GM19238 (cell line): ENCODE measurements around the gene MEX3D.
"Not testable (repeated sequence)": the region's sequence is repeated elsewhere in the genome, so short reads cannot be mapped to it uniquely, and the experiment has no call there.

ENCODE experiments used
- DNase-seq: peaks from one replicate; pipeline ENCODE4 v3.0.0; 2011; ENCODE audit warnings: low spot score; ENCODE audit not compliant: insufficient read length

Gene MEX3D

DNA sequence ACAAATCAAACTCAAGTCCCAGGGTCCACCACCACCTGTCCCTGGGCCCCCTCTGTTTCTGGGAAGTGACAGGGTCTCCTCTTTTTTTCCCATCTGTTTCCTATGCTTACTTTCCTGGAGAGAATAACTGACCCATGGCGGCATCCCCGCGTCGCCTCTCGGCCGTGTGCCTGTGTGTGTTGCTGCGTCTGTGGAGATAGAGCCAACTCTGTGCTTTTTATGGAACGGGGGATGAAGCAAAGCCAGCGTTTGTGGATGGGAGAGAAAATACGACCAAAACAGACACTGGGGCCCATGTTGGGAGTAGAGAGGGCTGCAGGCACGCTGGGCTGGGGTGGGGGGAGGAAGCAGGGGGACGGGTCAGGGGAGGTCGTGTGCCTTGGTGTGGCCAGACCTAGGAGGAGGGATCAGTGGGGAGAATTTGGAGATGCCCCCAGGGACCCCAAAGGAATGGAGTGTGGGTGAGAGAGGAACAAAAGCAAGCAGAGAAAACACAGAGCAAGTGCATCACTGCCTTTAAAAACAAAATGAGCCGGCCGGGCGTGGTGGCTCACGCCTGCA is 27.7 kb downstream of the MEX3D start:
- no peak for DNase-seq

DNA sequence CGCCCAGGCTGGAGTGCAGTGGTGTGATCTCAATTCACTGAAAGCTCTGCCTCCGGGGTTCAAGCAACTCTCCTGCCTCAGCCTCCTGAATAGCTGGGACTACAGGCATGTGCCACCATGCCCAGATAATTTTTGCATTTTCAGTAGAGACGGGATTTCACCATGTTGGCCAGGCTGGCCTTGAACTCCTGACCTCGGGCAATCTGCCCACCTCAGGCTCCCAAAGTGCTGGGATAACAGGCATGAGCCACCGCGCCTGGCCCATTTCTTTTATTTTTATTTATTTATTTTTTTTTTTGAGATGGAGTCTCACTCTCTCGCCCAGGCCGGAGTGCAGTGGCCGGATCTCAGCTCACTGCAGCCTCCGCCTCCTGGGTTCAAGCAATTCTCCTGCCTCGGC is 28.4 kb downstream of the MEX3D start:
- DNase-seq = not testable (repeated sequence)

DNA sequence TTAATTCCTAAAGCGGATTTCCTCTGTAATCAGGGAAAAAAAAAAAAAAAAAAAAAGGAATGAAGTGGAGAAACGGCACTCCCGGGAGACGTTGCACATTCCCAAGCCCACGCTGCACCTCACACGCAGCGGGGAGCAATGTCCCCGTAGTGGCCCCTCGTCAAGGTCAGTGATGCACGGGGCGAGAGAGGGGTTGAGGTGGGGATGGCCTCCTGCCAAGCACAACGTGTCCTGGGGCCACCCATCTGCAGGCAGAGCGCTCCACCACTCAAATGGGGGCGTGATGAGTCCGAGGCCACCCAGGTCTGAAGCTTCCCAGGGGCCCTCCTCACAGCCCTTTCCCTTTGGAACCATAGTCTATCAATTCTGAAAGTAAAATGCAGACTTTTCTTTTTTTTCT is 29.1 kb downstream of the MEX3D start:
- no peak for DNase-seq

DNA sequence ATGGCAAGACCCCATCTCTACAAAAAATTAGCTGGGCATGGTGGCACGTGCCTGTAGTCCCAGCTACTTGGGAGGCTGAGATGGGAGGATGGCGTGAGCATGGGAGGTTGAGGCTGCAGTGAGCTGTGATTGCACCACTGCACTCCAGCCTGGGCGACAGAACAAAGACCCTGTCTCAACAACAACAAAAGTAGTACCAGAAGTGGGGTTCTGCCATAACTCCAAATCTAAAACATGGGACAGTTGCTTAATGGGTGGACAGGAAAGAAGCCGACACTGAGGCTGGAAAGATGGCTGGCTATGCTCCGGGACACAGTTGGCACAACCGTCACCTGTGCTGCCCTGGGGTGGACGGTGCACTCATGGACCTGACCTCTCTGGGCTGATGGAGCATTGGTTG is 32.4 kb downstream of the MEX3D start:
- DNase-seq = not testable (repeated sequence)

DNA sequence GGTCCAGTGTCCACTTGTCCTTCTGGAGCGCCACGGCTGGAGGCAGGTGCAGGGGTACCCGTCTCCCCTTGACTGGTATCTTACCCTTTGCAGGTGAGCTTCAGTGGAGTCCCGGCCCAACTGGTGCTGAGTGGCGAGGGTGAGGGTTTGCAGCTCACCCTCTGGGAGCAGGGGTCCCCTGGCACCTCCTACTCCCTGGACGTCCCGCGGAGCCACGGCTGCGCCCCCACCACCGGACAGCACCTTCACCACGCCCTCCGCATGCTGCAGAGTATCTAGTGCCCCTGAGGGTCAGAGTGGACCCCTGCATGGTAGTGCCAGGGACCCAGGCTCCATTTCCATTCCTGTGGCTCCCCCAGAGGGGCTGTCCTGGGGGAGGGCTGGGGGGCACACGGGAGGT is 33.2 kb downstream of the MEX3D start:
- DNase-seq = no peak

DNA sequence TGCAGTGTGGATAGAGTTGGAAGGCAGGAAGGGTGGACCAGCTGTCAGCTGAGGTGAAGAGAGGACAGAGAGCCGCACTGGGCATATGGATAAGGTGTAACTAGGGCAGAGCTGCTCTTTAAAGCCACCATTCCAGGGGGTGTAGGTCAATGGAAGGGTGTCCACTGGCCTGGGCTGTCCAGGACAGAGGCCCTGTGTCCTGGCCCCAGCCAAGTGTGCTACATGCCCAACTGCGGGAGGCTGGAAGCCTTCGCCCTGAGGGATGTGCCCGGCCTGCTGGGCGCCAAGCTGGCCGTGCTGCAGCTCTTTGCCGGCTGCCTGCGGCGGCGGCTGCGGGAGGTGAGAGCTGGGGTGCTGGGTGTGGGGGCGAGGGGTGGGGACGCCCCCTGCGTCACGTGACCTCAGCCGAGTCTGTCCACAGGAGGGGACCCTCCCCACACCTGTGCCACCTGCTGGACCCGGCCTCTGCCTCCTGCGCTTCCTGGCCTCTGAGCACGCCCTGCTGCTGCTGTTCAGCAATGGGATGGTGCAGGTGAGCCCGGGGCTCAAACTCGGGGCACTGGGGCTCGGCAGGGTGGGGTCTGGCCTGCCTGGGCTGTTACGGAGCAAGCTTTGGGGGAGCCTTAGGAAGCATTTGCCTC is 34.5 kb downstream of the MEX3D start:
- no peak for DNase-seq

DNA sequence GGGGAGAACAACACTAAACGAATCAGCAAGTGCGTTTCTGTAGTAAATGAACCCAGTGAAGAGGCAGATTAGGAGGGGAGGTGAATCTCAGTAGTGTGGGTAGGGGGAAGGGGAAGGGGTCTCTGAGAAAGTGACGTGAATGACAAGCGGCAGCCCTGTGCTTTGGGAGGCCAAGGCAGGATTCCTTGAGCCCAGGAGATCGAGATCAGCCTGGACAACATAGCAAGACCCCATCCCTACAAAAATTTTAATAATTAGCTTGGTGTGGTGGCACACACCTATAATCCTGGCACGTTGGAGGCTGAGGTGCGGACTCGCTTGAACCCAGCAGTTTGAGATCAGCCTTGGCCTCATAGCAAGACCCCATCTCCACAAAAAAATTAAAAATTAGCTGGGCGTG is 36.1 kb downstream of the MEX3D start:
- no peak for DNase-seq

DNA sequence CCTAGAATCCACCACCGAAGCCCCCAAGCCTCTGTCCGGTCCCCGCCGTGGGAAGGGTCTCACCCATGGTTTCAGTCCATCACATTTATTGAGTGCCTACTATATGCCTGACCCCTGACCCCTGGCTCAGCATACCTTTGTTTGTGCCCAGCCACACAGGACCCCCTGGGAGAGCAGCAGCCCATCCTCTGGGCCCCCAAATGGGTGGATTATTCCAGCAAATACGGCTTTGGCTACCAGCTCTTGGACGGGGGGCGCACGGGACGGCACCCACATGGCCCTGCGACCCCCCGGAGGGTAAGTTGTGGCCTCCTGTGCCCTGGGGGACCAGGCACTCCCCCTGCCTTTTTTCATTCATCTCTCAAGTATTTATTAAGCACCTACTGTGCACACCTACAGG is 36.5 kb downstream of the MEX3D start:
- DNase-seq = no peak

DNA sequence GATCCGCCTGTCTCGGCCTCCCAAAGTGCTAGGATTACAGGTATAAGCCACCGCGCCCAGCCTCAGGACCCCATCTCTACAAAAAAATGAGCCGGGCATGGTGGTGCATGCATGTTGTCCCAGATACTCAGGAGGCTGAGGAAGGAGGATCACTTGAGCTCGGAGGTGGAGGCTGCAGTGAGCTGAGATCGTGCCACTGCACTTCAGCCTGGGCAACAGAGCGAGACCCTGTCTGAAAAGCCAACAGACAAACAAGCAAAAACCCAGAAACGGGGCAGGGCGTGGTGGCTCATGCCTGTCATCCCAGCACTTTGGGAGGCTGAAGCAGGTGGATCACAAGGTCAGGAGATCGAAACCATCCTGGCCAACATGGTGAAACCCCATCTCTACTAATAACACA is 37.3 kb downstream of the MEX3D start:
- not testable (repeated sequence) for DNase-seq

DNA sequence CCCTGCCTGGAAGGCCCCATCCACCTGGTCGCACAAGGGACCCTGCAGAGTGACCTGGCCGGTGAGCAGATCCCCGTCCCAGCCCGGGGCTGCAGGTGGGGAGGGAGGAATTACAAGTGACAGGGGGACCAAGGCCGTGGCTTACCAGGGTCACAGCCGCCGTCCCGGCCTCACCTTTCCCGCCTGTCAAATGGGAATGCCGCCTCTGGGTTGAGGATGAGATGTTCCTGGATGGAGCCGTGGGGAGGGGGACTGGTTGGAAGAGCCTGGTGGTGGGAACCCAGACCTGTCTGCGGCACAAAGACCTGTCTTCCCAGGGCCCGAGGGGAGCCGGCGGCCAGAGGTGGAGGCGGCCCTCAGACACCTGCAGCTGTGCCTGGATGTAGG is 38.7 kb downstream of the MEX3D start:
- no peak for DNase-seq

DNA sequence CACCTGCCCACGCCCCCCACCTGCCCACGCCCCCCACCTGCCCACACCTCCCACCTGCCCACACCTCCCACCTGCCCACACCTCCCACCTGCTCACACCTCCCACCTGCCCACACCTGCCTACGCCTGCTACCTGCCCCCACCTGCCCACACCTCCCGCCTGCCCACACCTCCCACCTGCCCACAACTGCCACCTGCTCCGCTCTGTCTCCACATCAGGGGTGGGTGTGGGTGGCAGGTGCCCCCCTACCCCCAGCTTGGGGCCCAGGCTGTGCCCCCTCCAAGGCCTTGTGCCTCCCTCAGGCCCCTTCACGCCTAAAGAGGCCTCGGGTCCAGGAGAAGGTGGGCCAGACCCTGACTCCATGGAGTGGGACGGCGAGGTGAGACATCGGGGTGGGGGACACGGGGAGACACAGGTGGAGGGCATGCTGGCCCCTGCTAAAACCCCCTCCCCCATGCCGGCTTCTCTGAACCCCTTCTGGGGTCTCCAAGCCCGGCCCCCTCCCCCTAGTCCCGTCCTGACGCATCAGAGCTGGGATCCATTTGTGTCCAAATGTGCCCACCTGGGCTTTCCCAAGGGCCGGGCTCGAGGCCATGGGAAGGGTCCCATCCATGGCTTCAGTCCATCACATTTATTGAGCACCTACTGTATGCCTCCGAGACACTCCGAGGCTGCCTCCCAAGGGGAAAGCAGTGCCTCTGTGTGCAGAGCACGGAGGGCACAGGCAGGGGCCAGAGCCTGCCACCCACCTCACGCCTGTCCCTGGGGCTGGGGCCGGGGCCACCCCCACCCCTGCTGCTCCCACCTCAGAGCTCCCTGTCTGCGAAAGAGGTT is 39.3 kb downstream of the MEX3D start:
- no peak for DNase-seq

DNA sequence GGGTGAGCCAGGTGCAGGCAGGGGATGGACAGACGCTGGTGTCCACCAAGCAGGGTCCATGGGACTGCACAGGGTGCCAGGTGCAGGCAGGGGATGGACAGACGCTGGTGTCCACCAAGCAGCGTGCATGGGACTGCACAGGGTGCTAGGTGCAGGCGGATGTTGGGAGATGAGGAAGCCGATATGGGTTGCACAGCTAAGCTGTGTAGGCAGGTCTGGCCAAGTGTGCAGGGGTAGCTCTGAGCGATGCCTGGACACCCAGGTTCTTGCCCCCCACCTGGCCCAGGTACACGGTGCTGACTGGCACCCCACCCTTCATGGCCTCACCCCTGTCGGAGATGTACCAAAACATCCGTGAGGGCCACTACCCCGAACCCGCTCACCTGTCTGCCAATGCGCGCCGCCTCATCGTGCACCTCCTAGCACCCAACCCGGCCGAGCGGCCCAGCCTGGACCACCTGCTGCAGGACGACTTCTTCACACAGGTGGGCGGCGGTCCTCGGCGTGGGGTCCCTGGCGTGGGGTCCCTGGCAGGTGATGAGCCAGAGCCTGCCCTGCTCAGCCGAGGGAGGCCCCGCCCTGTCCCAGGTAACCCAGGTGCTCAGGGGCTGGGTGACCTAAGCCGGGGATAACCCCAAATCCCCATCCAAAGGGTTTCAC is 40.3 kb downstream of the MEX3D start:
- no peak for DNase-seq

DNA sequence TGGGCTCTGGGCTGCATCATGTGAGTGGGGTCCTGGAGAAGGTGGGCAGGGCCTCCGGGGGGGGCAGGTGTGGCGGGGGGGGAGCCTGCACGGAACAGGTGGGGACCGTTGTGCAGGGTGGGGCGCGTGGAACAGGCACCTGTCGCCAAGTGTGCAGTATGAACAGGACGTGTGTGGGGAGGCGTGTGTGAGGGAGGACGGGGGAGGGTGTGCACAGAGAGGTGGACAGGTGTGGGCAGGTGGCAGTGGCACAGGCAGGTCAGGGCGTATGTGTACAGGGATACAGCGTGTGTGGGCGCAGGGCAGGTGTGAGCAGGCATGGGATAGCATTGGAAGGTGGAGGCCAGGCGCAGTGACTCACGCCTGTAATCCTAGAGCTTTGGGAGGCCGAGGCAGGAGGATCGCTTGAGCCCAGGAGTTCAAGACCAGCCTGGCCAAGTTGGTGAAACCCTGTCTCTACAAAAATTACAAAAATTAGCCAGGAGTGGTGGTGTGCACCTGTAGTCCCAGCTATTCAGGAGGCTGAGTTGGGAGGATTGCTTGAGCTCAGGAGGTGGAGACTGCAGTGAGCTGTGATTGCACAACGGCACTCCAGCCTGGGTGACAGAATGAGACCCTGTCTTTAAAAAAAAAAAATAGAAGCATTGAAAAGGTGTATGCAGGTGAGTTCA is 41.0 kb downstream of the MEX3D start:
- no peak for DNase-seq

DNA sequence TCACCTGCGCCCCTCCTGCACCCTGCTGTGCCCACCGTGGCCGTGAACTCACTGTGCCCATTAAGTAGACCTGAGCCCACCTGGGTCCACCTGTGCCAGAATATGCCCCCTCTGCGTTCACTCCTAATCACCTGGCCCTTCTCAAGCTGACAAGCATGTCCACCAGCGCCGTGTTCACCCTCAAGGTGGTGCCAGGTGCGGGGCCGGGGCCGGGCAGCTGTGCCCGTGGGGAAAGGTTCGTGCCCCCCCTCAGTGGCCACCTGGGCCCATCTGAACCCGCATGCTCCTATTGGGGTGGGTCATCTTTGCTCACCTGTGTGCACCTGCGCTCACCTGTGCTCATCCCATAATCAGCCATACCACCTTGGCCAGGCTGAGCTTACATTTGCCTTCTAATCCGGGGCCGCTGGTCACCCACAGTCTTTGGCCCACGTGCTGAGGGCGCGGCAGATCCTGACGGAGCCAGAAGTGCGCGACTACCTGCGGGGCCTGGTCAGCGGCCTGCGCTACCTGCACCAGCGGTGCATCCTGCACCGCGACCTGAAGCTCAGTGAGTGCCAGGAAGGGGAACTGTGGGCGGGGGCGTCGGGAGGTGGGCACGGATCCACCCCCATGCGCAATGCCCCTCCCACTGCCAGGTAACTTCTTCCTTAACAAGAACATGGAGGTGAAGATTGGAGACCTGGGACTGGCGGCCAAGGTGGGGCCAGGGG is 41.9 kb downstream of the MEX3D start:
- DNase-seq = no peak

DNA sequence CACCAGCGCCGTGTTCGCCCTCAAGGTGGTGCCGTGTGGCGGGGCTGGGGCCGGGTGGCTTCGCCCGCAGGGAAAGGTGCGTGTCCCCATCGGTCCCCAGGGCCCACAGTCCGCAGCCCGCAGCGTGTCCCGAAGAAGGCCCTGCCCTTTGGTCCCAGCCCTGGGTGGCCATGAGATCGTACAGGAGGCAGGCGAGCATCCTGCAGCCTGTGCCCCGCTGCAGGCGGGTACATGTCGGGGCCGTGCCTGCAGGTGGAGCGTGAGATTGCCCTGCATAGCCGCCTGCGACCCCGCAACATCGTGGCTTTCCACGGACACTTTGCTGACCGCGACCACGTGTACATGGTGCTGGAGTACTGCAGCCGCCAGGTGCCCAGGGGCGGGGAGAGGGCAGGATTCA is 42.8 kb downstream of the MEX3D start:
- no peak for DNase-seq

DNA sequence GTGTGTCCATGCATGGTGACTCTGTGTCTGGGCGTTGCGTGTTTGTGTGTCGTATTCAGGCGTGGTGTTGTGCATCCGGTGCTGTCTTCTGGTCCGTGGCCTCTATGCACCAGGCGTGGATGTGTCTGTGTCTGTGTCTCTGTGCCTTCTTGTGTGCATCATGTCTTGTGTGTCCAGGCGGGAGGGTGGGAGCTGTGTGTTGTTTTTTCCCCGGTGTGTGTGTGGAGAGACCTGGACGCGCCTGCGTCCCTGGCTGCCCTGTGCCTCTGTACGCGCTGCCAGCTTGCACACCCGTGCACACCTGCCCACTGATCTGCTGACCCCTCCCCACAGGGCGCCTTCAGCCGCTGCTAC is 43.2 kb downstream of the MEX3D start:
- no peak for DNase-seq

DNA sequence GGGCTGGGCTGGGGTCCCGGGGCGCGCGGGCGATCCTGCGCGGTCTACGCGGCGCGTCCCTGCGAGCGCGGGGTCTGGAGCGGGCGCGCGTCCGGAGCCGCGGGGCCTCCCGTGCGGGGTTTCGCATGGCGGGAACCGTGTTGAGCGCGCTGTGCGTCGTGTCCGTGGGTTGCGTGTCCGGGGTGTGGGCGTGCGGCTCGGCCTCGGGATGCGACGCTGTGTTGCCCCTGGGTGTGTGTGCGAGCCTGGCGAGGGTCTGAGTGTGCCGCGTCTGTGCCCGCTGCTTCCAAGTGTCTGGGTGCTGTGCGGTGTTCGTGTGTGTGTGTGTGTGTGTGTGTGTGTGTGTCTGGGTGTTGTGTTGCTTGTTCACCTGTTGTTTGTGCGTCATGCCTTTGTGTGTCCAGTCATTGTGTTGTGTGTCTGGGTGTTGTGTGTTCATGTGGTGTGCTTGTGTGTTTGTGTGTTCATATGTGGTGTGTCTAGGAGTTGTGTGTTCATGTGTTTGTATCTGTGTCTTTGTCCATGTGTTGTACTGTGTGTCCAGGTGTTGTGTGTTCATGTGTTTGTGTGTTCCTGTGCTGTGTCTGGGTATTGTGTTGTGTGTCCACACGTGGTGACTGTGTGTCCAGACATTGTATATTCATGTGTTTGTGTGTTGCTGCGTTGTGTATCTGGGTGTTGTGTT is 43.7 kb downstream of the MEX3D start:
- DNase-seq = no peak

DNA sequence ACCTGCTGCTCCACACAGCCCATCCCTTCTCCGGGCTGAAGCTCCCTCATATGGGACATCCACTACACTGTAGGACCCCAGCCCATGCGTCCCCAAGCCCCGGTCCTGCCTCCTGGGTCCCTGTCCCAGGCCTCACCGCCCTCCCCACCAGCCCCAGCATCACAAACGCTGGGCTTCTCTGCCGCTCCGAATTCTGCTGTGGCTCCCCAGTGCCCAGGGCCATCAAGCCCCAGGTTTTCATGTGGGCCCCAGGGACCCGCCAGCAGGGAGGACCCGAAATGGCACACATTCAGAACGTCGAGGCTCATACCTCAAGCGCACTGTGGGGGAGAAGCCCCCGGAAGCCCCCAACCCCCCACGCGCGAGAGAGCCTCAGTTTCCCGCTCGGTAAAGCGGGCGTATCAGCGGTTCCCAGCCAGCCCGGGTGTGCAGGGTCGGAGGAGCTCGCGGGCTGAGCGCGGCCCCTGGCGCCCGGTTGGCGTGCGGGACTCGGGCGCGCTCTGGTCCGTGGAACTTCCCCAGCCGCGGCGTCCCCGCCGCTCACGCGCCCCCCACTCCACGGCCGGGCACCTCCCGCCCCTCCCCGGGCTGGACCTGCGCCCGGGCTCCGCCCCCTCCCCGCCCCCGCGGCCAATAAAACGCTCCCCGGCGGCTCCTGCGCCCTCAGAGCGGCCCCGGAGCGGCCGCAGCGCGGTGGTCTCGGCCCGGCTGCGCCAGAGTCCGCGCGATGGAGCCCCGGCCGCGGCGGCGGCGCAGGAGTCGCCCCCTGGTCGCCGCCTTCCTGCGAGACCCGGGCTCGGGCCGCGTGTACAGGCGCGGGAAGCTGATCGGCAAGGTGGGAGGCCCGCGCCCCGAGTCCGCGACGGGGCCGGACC is 44.5 kb downstream of the MEX3D start, which contains the start of gene PLK5:
Gene PLK5 (plus strand): TSS at position 666 of the 875 bp plus-strand sequence. CDS start 2,920 bp downstream, outside the sequence.
- no peak for DNase-seq

DNA sequence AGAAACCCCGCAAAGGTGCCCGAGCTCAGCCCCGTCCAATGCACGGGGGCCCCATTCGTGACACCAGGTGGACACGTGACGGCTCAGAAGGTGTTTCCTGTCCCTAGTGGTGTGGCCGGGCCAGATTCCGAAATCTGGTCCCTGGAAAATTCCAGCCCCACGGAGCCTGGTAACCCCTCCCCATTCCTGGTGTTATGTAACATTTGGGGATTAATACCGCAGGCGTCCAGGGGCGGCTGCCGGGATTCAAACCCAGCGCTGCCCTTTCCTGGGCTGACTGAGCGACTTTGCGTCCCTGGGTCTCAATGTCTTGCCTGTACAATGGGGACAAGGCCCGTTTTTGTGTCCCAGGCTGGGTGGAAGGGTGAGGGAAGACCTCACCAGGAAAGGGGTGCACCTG is 45.3 kb downstream of the MEX3D start:
- no peak for DNase-seq
